HG02885 (cell line): ENCODE data around the gene NR6A1.

Source experiments
- ATAC-seq: cut with Tn5 transposase; IDR thresholded peaks from one replicate; pipeline ENCODE4 v1.9.1; 2021; ENCODE audit warnings: mild to moderate bottlenecking; ENCODE audit not compliant: unreplicated experiment, poor library complexity

Gene NR6A1

DNA sequence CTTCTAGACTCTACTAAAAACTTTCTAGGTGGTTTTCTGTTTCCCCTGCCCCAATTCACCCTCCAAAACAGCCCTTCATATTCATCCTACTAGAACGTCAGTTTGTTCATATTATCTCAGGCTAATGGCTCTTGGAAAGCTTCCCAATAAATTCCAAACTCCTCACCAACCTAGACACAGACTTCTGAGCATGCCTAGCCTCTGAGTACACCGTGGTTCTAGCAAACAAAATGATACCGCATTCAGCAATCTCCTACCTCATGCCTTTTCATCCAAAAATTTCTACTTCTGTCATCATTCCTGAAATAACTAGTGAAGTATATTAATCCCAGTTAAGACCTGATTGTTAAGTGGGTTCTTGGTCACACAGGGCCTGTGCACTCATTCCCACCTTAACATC lies 217.4 kb downstream of the NR6A1 start:
- ATAC-seq: no peak

DNA sequence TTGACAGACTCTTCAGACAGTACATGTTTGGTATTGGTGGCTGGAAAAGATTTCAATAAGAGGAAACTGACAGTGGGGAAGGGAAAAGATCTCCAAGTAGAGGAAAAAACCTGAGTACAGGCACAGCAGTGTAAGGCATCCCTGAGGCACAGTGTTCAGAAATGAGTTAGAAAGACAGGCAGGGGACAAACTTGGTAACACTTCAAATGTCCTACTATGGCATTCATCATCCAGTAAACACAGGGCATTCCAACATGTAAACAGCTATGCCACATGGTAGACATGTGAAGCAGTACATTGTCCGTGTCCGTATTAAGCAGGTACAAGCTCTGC lies 218.9 kb downstream of the NR6A1 start:
- no peak for ATAC-seq

DNA sequence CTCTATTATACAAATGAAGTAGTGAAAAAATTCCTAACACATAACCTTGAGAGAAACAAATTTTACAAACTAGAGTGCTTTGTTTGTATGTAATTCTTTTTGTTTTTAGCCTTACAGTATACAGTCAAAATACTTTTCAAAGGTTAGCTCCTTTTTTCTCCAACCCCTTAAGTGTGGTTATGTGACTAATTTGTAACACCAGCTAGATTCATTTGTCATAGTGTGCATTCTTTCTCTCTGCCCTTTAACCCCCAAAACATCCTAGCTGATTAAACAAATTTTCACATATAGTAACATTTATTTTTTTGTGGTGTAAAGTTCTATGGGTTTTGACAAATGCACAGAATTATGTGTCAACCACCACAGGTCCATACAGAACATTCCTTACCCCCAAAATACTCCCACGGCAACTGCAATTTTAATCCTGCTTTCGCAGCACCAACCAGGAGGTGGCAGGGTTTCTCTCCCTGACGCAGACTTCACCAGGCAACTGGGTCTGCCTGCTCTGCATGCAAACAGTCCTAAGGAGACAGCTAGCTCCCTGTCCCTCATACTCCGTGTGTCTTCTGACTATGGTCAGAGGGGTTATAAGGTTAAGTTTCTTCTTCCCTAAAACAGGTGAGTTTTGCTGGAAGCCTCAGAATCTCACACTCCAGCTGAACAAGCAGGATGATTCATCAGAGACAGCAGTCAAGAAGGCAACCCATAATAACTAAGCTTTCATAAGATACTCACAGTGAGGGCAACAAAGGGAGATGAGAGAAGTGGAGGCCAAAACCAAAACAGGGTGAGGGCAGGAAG lies 219.4 kb downstream of the NR6A1 start:
- no peak for ATAC-seq

DNA sequence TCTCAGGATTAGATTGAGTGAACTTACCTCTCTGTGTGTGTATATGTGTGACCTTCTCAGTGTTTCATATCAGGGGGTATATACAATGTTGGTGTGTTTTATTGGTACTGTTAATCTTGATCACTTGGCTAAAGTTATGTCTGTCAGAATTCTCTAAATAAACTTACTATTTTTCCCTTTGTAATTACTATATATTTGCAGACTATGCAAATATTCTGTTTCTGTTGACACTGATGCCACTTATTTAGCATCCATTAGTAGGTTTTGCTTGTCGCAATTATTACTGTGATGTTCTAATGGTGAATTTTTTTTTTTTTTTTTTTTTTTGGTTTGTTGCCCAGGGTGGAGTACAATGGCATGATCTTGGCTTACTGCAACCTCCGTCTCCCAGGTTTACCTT lies 221.0 kb downstream of the NR6A1 start:
- no peak for ATAC-seq

DNA sequence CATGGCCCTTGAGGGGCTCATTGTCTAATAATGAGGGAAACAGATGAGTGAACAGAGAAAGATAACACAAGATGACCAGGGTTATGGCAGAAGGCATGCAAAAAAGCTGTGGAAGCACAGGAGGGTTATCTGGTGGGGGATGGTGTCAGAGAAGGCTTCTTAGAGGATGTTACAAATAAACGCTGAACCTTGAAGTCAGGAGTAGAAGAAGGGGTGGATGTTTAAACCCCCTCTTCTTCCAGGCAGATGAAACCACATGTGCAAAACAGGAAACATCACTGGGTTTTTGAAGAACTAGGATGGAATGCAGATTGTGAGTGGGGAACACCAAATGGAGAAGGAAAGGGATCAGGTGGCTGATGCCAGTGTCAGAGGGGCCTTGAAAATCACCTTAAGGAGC lies 222.1 kb downstream of the NR6A1 start:
- no peak for ATAC-seq

DNA sequence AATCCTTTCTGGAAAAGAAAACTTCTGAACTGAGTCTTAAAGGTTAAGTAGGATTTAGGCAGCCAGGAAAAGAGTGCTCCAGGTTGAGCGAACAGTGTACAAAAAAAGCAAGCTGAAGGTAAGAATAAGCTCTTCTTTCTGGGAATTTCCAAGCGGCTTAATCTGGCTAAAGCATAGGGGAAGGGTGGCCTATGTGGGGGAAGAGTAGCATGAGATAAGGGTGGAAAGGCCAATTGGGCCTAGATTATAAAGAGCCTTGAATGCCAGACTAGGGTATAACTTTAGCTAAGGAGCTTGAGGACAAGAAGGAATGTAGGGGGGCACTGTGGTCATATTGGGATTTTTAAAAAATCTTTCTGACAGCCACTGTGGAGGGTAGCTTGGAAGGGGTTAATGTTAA lies 226.6 kb downstream of the NR6A1 start:
- ATAC-seq: no peak

DNA sequence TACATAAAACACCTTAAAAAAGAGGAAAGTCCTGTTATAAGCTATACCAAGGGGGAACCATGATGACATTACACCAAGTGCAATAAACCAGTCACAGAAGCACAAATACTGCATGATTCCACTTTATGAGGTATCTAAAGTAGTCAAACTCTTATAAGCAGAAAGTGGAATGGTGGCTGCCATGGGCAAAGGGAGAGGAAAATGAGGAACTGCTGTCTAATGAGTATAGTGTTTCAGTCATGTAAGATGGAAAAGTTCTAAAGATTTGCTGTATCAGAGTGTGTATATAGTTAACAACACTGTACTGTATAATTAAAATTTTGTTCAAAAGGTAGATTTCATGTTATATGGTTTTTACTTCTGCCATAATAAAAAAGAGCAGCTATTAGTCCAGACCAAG lies 229.3 kb downstream of the NR6A1 start:
- no peak for ATAC-seq

DNA sequence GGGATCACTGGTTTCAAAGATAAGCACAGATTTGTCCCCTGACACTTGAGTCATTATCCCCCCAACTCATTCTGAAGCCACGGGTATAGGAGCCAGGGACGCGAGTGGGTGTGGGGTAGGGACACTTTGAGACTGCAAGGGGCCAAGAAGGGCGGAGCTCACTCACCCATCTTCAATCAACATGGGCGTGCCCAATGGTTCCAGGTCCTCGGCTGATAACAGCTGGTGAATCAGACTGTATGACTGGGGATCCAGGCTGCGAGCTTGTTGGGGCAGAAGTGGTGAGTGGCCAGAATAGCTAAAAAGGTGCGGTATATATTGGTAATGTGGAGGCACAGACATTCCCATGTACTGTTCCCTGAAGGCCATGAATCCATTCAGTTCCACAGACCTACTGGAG lies 233.2 kb downstream of the NR6A1 start:
- no peak for ATAC-seq

DNA sequence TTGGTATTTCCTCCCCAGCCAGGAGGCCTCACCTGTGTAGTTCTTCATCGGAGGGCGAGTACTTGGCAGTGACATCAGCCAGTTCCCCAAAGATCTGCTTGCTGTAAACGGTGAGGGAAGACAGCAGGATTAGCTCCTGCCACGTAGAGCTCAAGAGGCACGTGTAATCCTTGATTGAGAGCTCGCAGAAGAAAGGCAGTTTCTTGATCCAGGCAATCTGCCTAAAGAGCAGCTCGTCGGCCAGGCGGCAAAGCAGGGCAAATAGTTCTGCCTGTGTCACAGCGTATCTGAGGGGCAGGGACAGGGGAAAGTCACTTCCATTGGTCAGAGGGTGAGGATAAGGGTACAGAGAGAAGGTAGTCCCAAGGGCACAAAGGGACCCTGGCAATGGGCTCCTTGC lies 235.3 kb downstream of the NR6A1 start:
- ATAC-seq: no peak

DNA sequence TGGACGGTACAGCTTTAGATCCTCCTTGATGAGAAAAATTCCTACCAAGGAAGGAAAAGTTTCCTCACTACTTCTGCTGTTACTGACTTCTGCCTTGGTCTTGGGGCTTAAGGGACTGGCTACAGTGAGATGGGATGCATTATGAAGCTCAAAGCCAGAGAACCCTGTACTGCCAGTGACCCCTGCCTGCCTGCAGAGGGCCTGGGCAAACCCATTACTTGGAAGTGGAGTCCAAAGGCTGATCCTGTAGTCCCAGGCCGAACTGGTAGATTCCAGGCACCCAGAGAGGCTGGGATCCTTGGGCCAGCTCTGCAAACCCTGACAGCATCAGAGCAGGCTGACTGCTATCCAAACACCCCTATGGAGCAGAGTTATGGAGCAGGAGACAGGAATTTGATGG lies 238.2 kb downstream of the NR6A1 start:
- ATAC-seq: no peak

DNA sequence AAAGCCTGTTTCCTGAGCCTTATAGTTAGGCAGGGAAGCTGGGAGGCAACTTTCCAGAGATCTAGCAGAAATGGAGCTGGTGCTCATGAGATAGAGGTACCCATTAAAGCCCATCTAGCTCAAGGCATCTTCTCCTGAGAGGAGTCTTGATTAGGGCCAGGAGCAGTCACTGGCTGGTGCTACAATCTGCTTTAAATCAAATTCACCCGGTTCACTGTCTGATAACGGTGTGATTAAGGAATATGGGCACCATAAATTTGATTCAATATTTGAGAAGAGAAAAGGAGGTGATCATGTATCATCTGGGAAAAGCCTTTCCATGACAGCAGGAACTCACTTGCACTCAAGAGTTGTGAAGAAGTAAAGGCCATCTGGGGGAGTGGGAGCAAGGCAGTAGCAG lies 240.0 kb downstream of the NR6A1 start:
- no peak for ATAC-seq

DNA sequence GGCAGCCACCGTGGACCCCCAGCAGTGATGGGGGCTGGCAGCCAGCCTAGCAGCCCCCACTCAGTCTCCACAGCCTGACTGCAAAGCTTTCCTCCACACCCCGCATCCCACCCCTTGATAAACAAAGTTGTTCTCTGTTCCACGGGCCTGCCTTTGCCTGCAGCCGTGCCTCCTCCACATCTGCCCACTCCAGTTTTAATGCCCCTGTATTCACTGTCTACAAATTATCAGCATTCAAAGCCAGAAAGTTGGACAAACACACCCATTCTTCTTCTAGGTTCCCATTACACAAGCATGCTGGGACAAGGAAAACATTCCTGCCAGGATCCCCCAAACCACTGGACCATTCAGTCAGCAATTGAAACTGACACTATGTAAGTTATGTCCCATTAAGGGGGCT lies 240.9 kb downstream of the NR6A1 start:
- ATAC-seq: no peak

DNA sequence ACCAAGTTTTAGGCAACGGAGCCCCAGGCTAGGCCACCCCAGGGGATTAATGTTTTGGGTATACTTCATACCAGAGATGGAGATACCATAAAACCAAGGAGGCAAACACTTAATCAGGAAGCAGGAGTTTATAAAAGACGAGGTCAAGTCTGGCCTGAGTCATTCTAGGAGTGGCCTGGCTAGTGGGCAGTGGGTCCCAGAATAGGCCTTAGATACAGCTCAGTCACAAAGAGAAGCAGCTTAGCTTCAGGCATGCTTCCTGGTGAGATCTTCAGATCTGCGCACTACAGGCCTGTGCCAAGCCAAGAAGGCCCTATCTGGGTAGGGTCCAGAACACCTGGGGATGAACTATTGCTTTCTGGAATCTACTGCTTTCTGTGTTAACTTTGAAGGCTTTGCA lies 243.3 kb downstream of the NR6A1 start:
- ATAC-seq: no peak

DNA sequence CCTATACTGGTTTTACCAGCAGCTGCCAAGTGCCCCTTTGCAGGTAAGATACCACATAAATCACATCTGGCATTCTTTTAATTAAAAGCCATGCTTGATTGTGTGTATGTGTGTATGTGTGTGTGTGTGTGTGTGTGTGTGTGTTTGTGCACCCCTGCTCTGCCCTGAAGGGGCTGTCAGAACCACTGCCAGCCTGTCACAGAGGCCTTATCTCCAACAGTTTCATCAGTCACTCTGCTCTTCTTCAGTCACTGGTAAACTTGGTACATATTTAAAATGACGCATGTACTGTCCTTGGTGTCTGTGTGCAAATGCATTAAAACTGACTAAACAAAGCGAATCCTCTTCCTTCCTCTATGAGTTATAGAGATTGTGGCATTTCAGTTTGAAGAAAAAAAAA lies 244.9 kb downstream of the NR6A1 start:
- ATAC-seq: no peak

DNA sequence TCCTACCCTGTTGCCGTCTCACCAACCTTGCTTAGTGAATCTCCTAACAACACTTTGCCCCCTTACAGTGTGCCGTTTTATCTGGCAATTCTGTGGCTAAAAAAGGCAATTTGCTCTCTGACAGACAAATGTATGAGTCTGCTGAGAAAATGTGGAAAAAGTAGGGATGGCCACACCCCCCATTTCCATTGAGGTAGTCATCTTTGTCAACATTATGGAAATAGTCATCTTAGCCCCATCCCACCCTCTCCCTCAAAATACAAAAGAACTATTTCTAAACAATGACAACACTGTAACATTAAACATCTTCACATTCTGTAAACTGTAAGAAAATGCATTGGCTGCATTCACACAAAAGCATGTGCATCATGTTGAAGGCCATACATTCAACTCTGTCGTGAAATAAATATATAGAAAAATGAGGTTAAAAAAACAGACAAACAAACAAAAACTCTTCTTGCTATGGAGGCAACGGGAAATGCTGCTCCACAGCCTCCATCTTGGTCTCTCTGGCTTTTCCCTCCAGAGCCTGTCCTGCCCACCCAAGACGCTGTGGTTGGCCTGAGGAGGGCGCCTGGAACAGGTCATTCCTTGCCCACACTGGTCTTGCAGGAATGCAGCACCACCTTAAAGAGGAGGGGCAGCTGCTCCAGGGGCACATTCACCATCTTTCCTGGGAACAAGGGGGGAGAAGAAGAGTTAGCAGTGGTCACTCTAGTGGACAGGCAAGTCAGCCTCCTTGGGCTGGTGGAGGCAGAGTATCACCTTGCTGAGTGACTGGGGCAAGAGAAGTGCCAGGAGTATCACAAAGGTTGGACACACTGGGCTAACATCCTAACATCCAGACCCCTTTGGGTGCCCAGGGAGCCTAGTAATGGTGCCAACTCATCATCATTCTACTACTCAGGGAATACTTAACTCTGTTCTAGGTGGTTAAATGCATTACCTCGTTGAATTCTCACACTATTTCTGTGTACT lies 248.7 kb downstream of the NR6A1 start:
- no peak for ATAC-seq

DNA sequence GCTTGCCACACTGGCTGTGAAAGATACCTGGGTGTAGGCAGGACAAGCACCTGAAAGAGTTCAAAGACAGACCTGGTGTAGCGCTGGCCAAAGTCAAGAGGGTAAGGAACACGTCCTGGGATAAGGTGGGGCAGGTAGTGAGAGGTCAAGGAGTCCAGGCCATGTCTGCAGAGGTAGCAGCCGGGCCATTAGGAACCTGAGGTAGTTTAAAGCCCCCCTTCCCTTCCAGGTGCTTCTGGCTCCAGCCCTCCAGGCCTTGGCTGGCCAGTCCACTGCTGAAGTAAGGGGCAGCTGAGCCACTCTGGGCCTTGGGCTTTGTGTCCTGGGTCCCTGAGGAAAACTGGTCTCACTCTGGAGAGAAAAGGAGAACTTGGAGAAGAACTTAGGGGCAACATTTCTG lies 250.0 kb downstream of the NR6A1 start:
- no peak for ATAC-seq

DNA sequence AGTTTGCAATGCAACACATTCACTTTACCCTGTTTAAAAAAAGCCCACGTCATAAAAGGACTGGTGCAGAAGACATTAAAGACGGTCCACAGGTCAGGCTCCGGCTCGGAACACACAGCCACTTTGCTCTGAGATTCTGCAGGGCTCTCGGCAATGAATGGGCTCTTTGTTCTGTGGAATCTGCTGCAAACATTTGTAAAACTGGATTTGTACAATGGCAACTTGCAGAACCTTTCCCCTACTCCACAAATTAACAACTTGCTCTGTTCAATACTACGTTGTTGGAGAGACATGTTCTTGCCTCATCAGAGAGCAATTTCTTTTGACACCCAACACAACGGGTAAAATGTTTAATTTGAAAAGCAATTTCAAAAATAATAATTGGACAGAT lies 250.9 kb downstream of the NR6A1 start:
- no peak for ATAC-seq

DNA sequence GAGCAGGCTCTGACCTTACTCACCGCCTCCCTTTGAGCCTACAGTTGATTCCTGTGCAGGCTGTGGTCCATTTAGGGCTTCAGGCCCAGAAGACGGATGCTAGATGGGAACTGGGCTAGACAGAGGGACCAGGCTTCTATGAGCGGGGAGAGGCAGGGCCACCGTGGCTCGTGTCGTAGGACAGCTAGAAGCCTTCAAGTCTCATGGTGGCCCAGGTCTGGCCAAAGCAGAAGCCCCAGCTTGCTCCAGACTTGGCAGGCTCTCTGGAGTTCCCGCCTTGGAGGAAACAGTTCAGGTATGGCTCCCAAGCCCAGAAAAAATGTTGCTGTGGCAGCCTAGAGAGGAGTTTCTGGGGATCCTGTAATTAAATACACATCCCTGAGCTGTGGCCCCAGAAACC lies 253.0 kb downstream of the NR6A1 start:
- ATAC-seq: no peak

DNA sequence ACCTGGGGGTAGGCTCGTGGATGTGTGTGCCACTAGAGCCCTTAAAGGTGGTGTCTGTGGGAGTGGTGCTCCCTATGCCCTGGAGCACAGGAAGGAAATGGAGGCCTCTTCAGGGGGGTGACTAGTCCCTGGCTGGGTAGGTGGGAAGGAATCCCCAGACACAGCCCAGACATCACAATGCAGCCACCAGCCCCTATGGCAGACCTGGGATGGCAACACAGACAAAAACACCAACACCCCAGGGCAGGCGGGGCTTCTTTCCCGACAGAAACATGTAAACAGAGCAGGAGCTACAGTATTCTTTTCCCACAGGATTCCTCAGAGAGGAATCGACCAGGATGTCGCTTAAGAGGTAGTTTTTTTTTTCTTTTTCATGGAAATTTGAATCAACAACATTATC lies 253.5 kb downstream of the NR6A1 start:
- no peak for ATAC-seq

DNA sequence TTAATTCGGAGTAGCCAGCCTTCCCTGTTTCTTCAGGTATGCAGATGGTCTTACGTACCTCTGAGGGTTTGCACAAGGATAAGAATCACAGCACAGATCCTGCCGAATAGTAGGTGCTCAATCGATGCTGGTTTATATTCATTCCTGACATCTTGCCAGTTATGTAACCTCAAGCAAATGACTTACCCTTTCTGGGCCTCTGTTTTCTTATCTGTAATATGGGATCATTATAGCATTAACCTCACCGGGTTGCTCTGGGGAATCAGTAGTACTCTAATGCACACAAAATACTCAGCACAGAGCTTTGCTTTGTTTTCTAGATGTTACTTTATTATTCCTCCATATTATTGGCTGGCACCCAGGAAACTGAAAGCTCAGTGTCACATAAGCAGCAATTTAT lies 256.2 kb downstream of the NR6A1 start:
- no peak for ATAC-seq

DNA sequence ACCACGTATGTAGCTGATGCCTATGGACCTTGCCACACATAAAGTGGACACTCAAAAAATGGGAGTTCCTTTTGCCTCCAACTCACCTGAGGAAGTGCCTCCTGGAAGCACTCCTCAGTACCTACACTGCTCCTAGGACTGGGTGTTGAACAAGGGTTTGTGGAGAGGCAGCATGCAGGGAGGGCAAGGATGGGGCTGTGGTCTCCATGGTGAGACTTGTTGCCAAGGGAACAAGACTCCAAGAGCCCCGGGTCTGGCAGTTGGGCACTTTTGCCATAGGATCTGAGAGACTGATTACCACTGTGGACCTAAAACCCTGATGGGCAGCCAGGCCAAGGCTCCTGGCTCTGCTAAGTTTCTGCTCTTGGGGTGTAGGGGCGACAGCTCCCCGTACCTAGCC lies 257.0 kb downstream of the NR6A1 start:
- no peak for ATAC-seq
